ENCODE data around the gene CDH15. TPM values are rescaled to one million over a fixed set of nuclear protein-coding genes. Genes with fewer than 3 reads are reported as not detected.
"Not testable (repeated sequence)": the region's sequence is repeated elsewhere in the genome, so short reads cannot be mapped to it uniquely, and the experiment has no call there.

Gene CDH15
- total and polyA plus RNA-seq, 3 donors from 2014 or later, result 1.4 to 3.0 (median 2.1) TPM

DNA sequence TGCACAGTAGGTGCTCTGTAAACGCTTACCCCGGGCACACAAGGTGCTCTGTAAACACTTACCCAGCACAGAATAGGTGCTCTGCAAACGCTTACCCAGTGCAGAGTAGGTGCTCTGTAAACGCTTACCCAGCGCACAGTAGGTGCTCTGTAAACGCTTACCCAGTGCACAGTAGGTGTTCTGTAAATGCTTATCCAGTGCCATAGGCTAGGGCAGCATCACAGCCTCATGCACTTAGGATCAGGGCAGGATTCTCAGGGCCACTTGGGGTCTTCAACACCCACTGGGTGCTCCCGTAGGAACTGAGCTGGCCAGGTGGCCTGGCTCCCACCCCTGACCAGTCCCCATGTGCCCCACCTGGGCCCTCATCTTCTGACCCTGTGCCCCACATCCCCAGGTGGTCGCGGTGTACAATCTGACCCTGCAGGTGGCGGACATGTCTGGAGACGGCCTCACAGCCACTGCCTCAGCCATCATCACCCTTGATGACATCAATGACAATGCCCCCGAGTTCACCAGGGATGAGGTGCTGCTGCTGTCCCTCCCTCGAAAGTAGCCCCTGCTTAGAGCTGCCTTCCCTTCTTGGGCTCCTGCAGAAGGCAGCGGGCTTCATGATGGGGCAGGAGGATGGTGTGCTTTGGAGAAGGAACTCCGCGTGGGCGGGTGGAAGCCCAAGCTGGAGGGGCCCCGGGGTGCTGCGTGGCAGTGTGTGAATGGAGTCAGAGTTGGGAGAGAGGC lies 15.7 kb downstream of the CDH15 start:
- no peaks in the 10 kb centered on the region for H3K36me3 ChIP-seq (ENCODE audit: low read depth, missing control alignments)
- no peaks in the 10 kb centered on the region for H3K9me3 ChIP-seq
- no peak overlapping the region for H3K27ac ChIP-seq
- WGBS, 2 donors, result 75% methylated on average over 18 to 19 of the region's 19 CpGs
- intact Hi-C loops (cut with DNase I; ENCODE audit: low total_unique reads), result no loop called here
- no peak for DNase-seq
- no peaks in the 10 kb centered on the region for H3K4me1 ChIP-seq
- no peaks in the 10 kb centered on the region for H3K27me3 ChIP-seq
- no peak for TF ChIP-seq POLR2A (IDR thresholded peaks at IDR 0.05)
- TF ChIP-seq, protein P1, sequence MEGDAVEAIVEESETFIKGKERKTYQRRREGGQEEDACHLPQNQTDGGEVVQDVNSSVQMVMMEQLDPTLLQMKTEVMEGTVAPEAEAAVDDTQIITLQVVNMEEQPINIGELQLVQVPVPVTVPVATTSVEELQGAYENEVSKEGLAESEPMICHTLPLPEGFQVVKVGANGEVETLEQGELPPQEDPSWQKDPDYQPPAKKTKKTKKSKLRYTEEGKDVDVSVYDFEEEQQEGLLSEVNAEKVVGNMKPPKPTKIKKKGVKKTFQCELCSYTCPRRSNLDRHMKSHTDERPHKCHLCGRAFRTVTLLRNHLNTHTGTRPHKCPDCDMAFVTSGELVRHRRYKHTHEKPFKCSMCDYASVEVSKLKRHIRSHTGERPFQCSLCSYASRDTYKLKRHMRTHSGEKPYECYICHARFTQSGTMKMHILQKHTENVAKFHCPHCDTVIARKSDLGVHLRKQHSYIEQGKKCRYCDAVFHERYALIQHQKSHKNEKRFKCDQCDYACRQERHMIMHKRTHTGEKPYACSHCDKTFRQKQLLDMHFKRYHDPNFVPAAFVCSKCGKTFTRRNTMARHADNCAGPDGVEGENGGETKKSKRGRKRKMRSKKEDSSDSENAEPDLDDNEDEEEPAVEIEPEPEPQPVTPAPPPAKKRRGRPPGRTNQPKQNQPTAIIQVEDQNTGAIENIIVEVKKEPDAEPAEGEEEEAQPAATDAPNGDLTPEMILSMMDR (IDR thresholded peaks at IDR 0.05), result no peak
- H3K4me3 ChIP-seq, result no peak overlapping the region

DNA sequence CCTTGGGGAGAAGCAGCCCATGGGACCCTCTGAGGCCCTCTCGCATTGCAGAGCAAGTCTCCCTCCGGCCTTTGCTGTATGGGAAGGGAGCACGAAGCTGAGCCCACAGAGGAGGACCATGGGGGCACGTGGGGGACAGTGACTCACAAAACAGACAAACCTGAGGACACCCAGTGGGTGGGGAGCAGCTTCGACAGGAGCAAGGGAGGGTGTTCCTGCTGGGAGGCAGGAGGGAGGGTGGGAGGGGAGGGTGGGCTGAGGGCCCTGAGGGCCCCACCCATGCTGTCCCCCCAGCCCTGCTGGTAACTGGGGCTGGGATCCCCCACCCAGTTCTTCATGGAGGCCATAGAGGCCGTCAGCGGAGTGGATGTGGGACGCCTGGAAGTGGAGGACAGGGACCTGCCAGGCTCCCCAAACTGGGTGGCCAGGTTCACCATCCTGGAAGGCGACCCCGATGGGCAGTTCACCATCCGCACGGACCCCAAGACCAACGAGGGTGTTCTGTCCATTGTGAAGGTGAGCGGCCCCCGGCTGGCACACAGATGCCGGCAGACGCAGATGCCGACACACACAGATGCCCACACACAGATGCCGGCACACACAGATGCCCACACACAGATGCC lies 16.3 kb downstream of the CDH15 start:
- no peaks in the 10 kb centered on the region for H3K27me3 ChIP-seq
- no peak for DNase-seq
- H3K9me3 ChIP-seq, result no peaks in the 10 kb centered on the region
- no peaks in the 10 kb centered on the region for H3K36me3 ChIP-seq (ENCODE audit: low read depth, missing control alignments)
- no peaks in the 10 kb centered on the region for H3K4me1 ChIP-seq
- no peak for TF ChIP-seq POLR2A (IDR thresholded peaks at IDR 0.05)
- TF ChIP-seq, protein P1 (IDR thresholded peaks at IDR 0.05), result no peak
- 68% methylated on average over 19 of the region's 19 CpGs; no CpG with 5 or more reads in 1 of the 2 donors for WGBS, 2 donors
- intact Hi-C loops (cut with DNase I; ENCODE audit: low total_unique reads), result no loop called here
- no peak overlapping the region for H3K4me3 ChIP-seq
- no peak overlapping the region for H3K27ac ChIP-seq

DNA sequence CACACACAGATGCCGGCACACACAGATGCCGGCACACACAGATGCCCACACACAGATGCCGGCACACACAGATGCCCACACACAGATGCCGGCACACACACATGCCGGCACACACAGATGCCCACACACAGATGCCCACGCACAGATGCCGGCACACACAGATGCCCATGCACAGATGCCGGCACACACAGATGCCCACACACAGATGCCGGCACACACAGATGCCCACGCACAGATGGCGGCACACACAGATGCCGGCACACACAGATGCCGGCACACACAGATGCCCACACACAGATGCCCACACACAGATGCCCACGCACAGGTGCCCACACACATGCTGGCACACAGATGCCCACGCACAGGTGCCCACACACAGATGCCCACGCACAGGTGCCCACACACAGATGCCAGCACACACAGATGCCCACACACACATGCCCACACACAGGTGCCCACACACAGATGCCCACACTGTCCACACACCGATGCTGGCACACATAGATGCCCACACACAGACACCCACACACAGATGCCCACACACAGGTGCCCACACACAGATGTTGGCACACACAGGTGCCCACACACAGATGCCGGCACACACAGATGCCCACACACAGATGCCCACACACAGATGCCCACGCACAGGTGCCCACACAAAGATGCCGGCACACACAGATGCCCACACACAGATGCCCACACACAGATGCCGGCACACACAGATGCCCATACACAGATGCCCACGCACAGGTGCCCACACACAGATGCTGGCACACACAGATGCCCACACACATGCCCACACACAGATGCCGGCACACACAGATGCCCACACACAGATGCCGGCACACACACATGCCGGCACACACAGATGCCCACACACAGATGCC lies 17.2 kb downstream of the CDH15 start:
- DNase-seq; intact Hi-C loops (cut with DNase I; ENCODE audit: low total_unique reads); H3K27ac ChIP-seq; H3K4me1 ChIP-seq; H3K4me3 ChIP-seq; H3K9me3 ChIP-seq; H3K36me3 ChIP-seq (ENCODE audit: low read depth, missing control alignments); H3K27me3 ChIP-seq: not testable (repeated sequence)
- WGBS, 2 donors, result 90 to 93% methylated on average over 3 to 24 of the region's 25 CpGs

DNA sequence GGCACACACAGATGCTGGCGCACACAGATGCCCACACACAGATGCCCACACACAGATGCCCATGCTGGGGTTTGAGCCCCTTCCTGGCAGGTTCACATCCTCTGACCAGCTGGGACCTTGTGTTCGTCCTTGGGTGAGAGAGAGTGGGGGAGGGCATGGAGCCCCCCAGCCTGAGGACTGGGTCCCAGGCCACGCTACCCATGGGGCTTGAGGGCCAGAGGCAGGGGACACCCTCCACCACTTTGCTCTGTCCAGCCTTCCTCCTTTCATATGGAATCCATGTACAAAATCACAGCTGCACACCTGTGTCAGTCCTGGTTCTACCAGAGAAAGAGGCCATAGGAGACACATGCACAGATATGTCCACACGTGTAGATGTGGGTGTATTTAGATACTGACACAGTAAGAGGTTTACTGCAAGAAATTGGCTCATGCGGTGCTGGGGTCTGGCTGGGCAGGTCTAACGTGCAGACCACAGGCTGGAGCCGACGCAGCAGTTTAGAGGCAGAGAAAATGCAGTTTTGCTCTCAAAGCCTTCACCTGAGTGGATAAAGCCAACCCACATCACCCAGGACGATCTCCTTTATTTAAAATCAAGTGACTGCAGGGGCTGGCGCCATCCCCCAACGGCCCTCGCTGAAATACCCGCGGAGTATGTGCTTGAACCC lies 17.9 kb downstream of the CDH15 start:
- no peaks in the 10 kb centered on the region for H3K4me1 ChIP-seq
- intact Hi-C loops (cut with DNase I; ENCODE audit: low total_unique reads), result no loop called here
- no peaks in the 10 kb centered on the region for H3K9me3 ChIP-seq
- no peak overlapping the region for H3K27ac ChIP-seq
- H3K4me3 ChIP-seq, result no peak overlapping the region
- 63 to 68% methylated on average over 11 to 14 of the region's 14 CpGs for WGBS, 2 donors
- TF ChIP-seq, protein P1 (IDR thresholded peaks at IDR 0.05), result no peak
- TF ChIP-seq POLR2A (IDR thresholded peaks at IDR 0.05), result no peak
- no peaks in the 10 kb centered on the region for H3K27me3 ChIP-seq
- no peak for DNase-seq
- H3K36me3 ChIP-seq (ENCODE audit: low read depth, missing control alignments), result no peaks in the 10 kb centered on the region
